HepG2 (cell line): Measurements from ENCODE around the gene CKS1B. TPM values are rescaled to one million over a fixed set of nuclear protein-coding genes. Genes with fewer than 3 reads are reported as not detected.
A peak's percentile ranks its signal among the peaks of the same experiment; 100 is the strongest.

Experiments used
- ATAC-seq: fragments of 200-7000 bp; cut with Tn5 transposase; 3 replicates; pipeline ENCODE4 v1.9.1; 2020; ENCODE audit warnings: mild to moderate bottlenecking, moderate library complexity
- BruUV-seq: library from RNA; stranded (reverse); fragments of 400-500 nt; replicated peaks from 2 replicates; lab custom pipeline; 2021; lab: Mats Ljungman, UMichigan
- CTCF ChIA-PET: fragments of 300-600 bp; formaldehyde crosslinking; extraction: SDS; loops from one replicate; lab custom pipeline; 2021; ENCODE audit warnings: low total read pairs, inconsistent platforms, low intra/inter-chr PET ratio; lab: Yijun Ruan, JAX
- POLR2A ChIA-PET: fragments of 350-600 bp; sonication (Branson Sonifier 250); formaldehyde crosslinking; loops from one replicate; lab custom pipeline; 2020; ENCODE audit warnings: antibody characterized with exemption, inconsistent platforms; lab: Yijun Ruan, JAX
- DNase-seq: peaks from one replicate; pipeline ENCODE4 v3.0.0-alpha.2; 2015; ENCODE audit warnings: low spot score
- FAIRE-seq: peaks from 3 replicates; lab custom pipeline; 2011; peaks lifted over from hg19 to GRCh38; lab: Jason Lieb, UNC
- H2AFZ ChIP-seq: one replicate; pipeline ENCODE4 v1.6.1; 2011; ENCODE audit warnings: low read length, inconsistent platforms
- H3K27ac ChIP-seq: fragments of 300-600 bp; 3 replicates; pipeline ENCODE4 v1.8.0; 2011; ENCODE audit warnings: mixed run types, mild to moderate bottlenecking, mixed read lengths, low read length, inconsistent platforms; ENCODE audit not compliant: insufficient read depth; ENCODE audit errors: extremely low read length
- H3K27me3 ChIP-seq, 2 experiments: fragments of 200-600 bp in 1 of 2; 2 replicates in 1 of 2; 3 replicates in 1 of 2; pipeline versions ENCODE4 v1.6.0 to v1.8.0; 2011; ENCODE audit warnings: low read length in 2 of 2, mild to moderate bottlenecking in 2 of 2, moderate library complexity in 2 of 2, inconsistent platforms in 1 of 2; ENCODE audit not compliant: insufficient read depth in 2 of 2, control insufficient read depth in 1 of 2
- H3K36me3 ChIP-seq, 2 experiments: fragments of 200-600 bp in 1 of 2; replicated peaks in 1 of 2; 2 replicates in 1 of 2; 3 replicates in 1 of 2; pipeline versions ENCODE4 v1.5.1 to v1.8.0; 2011; ENCODE audit warnings: low read length in 2 of 2, inconsistent platforms in 1 of 2; ENCODE audit not compliant: insufficient read depth in 2 of 2, control insufficient read depth in 1 of 2
- H3K4me1 ChIP-seq: 2 replicates; pipeline ENCODE4 v1.5.1; 2012; ENCODE audit warnings: low read length, inconsistent platforms; ENCODE audit not compliant: insufficient read depth
- H3K4me2 ChIP-seq: 2 replicates; pipeline ENCODE4 v1.6.0; 2011; ENCODE audit warnings: low read depth, low read length, inconsistent platforms
- H3K4me3 ChIP-seq, 3 experiments: fragments of 200-600 bp in 1 of 3; sonication (generic), shearing (Covaris generic) in 1 of 3; replicated peaks in 1 of 3; 2 replicates each; pipeline ENCODE4 v1.5.1; 2011 to 2016; ENCODE audit warnings: low read length in 3 of 3, inconsistent platforms in 2 of 3, low read depth in 2 of 3, mild to moderate bottlenecking in 2 of 3, control low read depth in 1 of 3, mixed read lengths in 1 of 3; ENCODE audit not compliant: insufficient read depth in 1 of 3
- H3K79me2 ChIP-seq: one replicate; pipeline ENCODE4 v1.6.1; 2011; ENCODE audit warnings: low read length, inconsistent platforms; ENCODE audit not compliant: insufficient read depth
- H3K9ac ChIP-seq: 2 replicates; pipeline ENCODE4 v1.6.0; 2011; ENCODE audit warnings: mild to moderate bottlenecking, low read depth, low read length, inconsistent platforms; ENCODE audit not compliant: insufficient read depth
- H3K9me3 ChIP-seq: 2 replicates; pipeline ENCODE4 v1.5.1; 2012; ENCODE audit warnings: mild to moderate bottlenecking, low read length
- H4K20me1 ChIP-seq: 2 replicates; pipeline ENCODE4 v1.6.0; 2011; ENCODE audit warnings: inconsistent platforms, mild to moderate bottlenecking, low read length, moderate library complexity; ENCODE audit not compliant: insufficient read depth
- AGO2 ChIP-seq: fragments of 200-400 bp; formaldehyde crosslinking; optimal IDR thresholded peaks from 2 replicates; pipeline ENCODE3; 2017; ENCODE audit warnings: mild to moderate bottlenecking, low read depth, low read length, moderate library complexity
- HOXA3 ChIP-seq: sonication (generic); formaldehyde crosslinking; IDR thresholded peaks from 2 replicates; pipeline ENCODE4 v1.5.0; 2020; ENCODE audit warnings: missing genetic modification reagents
- MEIS1 ChIP-seq: sonication (generic); formaldehyde crosslinking; IDR thresholded peaks from 2 replicates; pipeline ENCODE4 v1.9.0; 2021; ENCODE audit warnings: mild to moderate bottlenecking, missing genetic modification reagents, moderate library complexity, borderline replicate concordance
- NFE2L2 ChIP-seq: fragments of 150-350 bp; IDR thresholded peaks from 2 replicates; pipeline ENCODE4 v1.6.1; 2014; ENCODE audit warnings: low read length
- SNRNP70 ChIP-seq: fragments of 200-400 bp; formaldehyde crosslinking; IDR thresholded peaks from 2 replicates; pipeline ENCODE4 v1.6.1; 2017; ENCODE audit warnings: mild to moderate bottlenecking, low read depth, low read length, moderate library complexity
- ZNF121 ChIP-seq: sonication (generic); formaldehyde crosslinking; IDR thresholded peaks from 2 replicates; pipeline ENCODE4 v1.5.0; 2020; ENCODE audit warnings: mild to moderate bottlenecking, missing genetic modification reagents
- ZNF331 ChIP-seq: sonication (generic); formaldehyde crosslinking; IDR thresholded peaks from 2 replicates; pipeline ENCODE4 v1.4.0; 2020; ENCODE audit warnings: missing genetic modification reagents
- WGBS: methylation state at CpG from one replicate; pipeline ENCODE4 v1.1.6; 2017; ENCODE audit warnings: low lambda C conversion rate; 5-methylcytosine and 5-hydroxymethylcytosine counted together
- in situ Hi-C: cut with HindIII; loops from 2 replicates; pipeline ENCODE4 v1.10.0; 2017; ENCODE audit warnings: low pct_unique_long_range_greater_than_20kb; ENCODE audit not compliant: extremely low pct_ligation_motif_present
- intact Hi-C: fragments of 100-400 bp; cut with micrococcal nuclease; formaldehyde crosslinking; loops from one replicate; pipeline ENCODE4 v1.10.0; 2022; ENCODE audit not compliant: unreplicated experiment
- polyA plus RNA-seq, 8 experiments: library from polyadenylated mRNA; depleted of rRNA in 3 of 8; stranded (reverse) in 7 of 8; unstranded in 1 of 8; fragments of >200 nt; fragmentation: Illumina TruSeq in 4 of 8; extraction: Trizol in 4 of 8; gene quantifications; 2 replicates each; pipeline versions ENCODE4 v1.2.1 to v1.2.3, GENCODE V29; 2011 to 2016; ENCODE audit warnings: low read depth in 4 of 8, missing spikeins in 1 of 8, mixed read lengths in 1 of 8; ENCODE audit not compliant: insufficient read depth in 1 of 8
- total RNA-seq, 5 experiments: library from RNA; depleted of rRNA; stranded (reverse); fragments of >200 nt; fragmentation: Illumina TruSeq; extraction: Trizol; gene quantifications; 2 replicates each; pipeline ENCODE4 v1.2.3, GENCODE V29; 2016; ENCODE audit warnings: low read depth in 1 of 5
- TF ChIP-seq, protein P1 (sequence below): sonication (generic); formaldehyde crosslinking; IDR thresholded peaks from 2 replicates; pipeline ENCODE4 v1.4.0; 2020; ENCODE audit warnings: mild to moderate bottlenecking, missing genetic modification reagents
- TF ChIP-seq, protein P2 (sequence below): sonication (generic); formaldehyde crosslinking; IDR thresholded peaks from 2 replicates; pipeline ENCODE4 v1.9.0; 2021; ENCODE audit warnings: missing genetic modification reagents, borderline replicate concordance
- TF ChIP-seq, protein P3 (sequence below): IDR thresholded peaks from 2 replicates; pipeline ENCODE4 v1.4.0; 2020; ENCODE audit warnings: mild to moderate bottlenecking, missing genetic modification reagents

The CKS1B gene
- total and polyA plus RNA-seq, 2 of the 13 experiments (the other 11 are each of a cell fraction or from before 2014, with no cell fraction given): 217 to 222 TPM

DNA sequence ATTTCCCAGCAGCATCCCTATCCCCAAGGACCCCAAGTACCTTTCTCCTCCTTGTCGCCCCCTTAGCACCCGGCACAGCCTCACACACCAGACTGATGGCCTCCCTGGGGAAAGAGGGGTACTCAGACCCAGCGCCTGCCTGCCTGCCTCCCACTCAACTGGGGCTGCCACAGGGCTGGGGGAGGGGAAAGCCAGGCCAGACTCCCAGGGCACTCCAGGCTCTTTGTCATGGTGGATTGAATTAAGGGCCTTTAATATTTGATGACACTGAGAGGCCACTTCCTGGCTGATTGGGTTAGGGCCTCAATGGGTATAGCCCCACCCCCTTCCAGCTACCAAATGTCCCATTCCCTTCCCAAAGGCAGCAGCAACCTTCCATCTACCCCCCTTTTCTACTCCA is 5.8 kb upstream of the CKS1B start:
- Histone ChIP-seq H3K9ac (peak overlapping the region; percentile 63; the same call in 1 of the 2 replicates), H3K36me3 (peaks cover 21 to 49% of the 10 kb centered on the region in 2 experiments), H3K4me2 (peak overlapping the region; percentile 100), H4K20me1 (no peaks in the 10 kb centered on the region), H3K27ac (peak overlapping the region; percentile 38), H3K9me3 (no peaks in the 10 kb centered on the region), H3K4me1 (peaks cover 77% of the 10 kb centered on the region), H3K4me3 (peak overlapping the region in 1 of 3 experiments; percentile 75; a peak in 2 of 6 replicates), H3K27me3 (no peaks in the 10 kb centered on the region), H2AFZ (no peak overlapping the region), H3K79me2 (peaks cover 41% of the 10 kb centered on the region)
- no peak for FAIRE-seq
- intact Hi-C loops: no loop called here
- DNase-seq: no peak
- 91% methylated on average over 3 of the region's 3 CpGs for WGBS
- TF ChIP-seq MEIS1 (CRISPR knock-in tag) (no peak), AGO2 (peak; percentile 19)
- ChIA-PET POLR2A (no interaction called here), CTCF (no interaction called here)
- no TSS peak for BruUV-seq
- ATAC-seq: no peak
- in situ Hi-C loops: no loop called here

DNA sequence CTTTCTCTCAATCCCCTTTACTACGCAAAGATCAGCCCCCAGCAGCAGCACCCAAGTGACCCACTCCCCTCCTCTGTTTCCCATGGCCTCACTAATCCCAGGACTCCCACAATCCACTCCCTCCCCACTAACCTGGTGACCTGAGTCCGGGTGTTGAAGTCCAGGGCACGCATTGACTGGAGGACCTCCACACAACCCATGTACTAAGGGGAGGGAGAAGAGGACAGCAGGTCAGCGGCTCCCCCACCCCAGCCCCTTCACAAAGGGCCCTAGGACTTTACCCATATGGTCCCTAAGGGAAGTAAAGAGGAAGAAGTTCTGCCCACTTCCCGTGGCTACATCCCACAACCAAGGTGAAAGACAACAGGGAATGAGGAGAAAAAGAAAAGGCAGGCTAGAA is 5.2 kb upstream of the CKS1B start:
- Histone ChIP-seq H3K4me3 (peak overlapping the region; percentile 51 to 75 (median 59)), H4K20me1 (no peaks in the 10 kb centered on the region), H3K27me3 (no peaks in the 10 kb centered on the region), H3K4me1 (peaks cover 72% of the 10 kb centered on the region), H3K79me2 (peaks cover 41% of the 10 kb centered on the region), H3K27ac (peak overlapping the region; percentile 38), H3K9me3 (no peaks in the 10 kb centered on the region), H3K36me3 (peaks cover 21 to 45% of the 10 kb centered on the region in 2 experiments; a peak in 4 of 5 replicates), H2AFZ (no peak overlapping the region), H3K9ac (peak overlapping the region; percentile 63; the same call in 1 of the 2 replicates), H3K4me2 (peak overlapping the region; percentile 100)
- BruUV-seq: no TSS peak
- ChIA-PET POLR2A (interaction anchor here (2.1 to 5.6 kb wide), 2 partner anchors 15 to 48 kb away, joined by 9 to 78 read pairs; partner anchors contain the start of gene FLAD1), CTCF (no interaction called here)
- intact Hi-C loops (no loop called here), in situ Hi-C loops (no loop called here)
- no peak for DNase-seq
- WGBS: 58% methylated on average over 5 of the region's 5 CpGs
- no peak for FAIRE-seq
- ATAC-seq: no peak
- TF ChIP-seq ZNF331: no peak
- TF ChIP-seq, protein P1, sequence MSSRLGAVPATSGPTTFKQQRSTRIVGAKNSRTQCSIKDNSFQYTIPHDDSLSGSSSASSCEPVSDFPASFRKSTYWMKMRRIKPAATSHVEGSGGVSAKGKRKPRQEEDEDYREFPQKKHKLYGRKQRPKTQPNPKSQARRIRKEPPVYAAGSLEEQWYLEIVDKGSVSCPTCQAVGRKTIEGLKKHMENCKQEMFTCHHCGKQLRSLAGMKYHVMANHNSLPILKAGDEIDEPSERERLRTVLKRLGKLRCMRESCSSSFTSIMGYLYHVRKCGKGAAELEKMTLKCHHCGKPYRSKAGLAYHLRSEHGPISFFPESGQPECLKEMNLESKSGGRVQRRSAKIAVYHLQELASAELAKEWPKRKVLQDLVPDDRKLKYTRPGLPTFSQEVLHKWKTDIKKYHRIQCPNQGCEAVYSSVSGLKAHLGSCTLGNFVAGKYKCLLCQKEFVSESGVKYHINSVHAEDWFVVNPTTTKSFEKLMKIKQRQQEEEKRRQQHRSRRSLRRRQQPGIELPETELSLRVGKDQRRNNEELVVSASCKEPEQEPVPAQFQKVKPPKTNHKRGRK: no peak
- TF ChIP-seq HOXA3 (CRISPR knock-in tag): no peak
- TF ChIP-seq, protein P2, sequence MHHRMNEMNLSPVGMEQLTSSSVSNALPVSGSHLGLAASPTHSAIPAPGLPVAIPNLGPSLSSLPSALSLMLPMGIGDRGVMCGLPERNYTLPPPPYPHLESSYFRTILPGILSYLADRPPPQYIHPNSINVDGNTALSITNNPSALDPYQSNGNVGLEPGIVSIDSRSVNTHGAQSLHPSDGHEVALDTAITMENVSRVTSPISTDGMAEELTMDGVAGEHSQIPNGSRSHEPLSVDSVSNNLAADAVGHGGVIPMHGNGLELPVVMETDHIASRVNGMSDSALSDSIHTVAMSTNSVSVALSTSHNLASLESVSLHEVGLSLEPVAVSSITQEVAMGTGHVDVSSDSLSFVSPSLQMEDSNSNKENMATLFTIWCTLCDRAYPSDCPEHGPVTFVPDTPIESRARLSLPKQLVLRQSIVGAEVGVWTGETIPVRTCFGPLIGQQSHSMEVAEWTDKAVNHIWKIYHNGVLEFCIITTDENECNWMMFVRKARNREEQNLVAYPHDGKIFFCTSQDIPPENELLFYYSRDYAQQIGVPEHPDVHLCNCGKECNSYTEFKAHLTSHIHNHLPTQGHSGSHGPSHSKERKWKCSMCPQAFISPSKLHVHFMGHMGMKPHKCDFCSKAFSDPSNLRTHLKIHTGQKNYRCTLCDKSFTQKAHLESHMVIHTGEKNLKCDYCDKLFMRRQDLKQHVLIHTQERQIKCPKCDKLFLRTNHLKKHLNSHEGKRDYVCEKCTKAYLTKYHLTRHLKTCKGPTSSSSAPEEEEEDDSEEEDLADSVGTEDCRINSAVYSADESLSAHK (CRISPR knock-in tag): no peak
- TF ChIP-seq, protein P3, sequence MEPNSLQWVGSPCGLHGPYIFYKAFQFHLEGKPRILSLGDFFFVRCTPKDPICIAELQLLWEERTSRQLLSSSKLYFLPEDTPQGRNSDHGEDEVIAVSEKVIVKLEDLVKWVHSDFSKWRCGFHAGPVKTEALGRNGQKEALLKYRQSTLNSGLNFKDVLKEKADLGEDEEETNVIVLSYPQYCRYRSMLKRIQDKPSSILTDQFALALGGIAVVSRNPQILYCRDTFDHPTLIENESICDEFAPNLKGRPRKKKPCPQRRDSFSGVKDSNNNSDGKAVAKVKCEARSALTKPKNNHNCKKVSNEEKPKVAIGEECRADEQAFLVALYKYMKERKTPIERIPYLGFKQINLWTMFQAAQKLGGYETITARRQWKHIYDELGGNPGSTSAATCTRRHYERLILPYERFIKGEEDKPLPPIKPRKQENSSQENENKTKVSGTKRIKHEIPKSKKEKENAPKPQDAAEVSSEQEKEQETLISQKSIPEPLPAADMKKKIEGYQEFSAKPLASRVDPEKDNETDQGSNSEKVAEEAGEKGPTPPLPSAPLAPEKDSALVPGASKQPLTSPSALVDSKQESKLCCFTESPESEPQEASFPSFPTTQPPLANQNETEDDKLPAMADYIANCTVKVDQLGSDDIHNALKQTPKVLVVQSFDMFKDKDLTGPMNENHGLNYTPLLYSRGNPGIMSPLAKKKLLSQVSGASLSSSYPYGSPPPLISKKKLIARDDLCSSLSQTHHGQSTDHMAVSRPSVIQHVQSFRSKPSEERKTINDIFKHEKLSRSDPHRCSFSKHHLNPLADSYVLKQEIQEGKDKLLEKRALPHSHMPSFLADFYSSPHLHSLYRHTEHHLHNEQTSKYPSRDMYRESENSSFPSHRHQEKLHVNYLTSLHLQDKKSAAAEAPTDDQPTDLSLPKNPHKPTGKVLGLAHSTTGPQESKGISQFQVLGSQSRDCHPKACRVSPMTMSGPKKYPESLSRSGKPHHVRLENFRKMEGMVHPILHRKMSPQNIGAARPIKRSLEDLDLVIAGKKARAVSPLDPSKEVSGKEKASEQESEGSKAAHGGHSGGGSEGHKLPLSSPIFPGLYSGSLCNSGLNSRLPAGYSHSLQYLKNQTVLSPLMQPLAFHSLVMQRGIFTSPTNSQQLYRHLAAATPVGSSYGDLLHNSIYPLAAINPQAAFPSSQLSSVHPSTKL (CRISPR knock-in tag): no peak
- no peak for TF ChIP-seq SNRNP70
- no peak for TF ChIP-seq NFE2L2
- no peak for TF ChIP-seq ZNF121 (CRISPR knock-in tag)
